ENCODE measurements around the gene MOB2.

GRCh38 chr11:1463056-1463455, 23.5 kb downstream of the MOB2 start:
- no peak for TF ChIP-seq EZH2 (IDR thresholded peaks at IDR 0.05; ENCODE audit: low read depth)
- TF ChIP-seq, protein P1, sequence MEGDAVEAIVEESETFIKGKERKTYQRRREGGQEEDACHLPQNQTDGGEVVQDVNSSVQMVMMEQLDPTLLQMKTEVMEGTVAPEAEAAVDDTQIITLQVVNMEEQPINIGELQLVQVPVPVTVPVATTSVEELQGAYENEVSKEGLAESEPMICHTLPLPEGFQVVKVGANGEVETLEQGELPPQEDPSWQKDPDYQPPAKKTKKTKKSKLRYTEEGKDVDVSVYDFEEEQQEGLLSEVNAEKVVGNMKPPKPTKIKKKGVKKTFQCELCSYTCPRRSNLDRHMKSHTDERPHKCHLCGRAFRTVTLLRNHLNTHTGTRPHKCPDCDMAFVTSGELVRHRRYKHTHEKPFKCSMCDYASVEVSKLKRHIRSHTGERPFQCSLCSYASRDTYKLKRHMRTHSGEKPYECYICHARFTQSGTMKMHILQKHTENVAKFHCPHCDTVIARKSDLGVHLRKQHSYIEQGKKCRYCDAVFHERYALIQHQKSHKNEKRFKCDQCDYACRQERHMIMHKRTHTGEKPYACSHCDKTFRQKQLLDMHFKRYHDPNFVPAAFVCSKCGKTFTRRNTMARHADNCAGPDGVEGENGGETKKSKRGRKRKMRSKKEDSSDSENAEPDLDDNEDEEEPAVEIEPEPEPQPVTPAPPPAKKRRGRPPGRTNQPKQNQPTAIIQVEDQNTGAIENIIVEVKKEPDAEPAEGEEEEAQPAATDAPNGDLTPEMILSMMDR (conservative IDR thresholded peaks at IDR 0.05) = no peak

All from PC-9 (cell line).